Mesendoderm (in vitro differentiated cells): ENCODE results near the gene SEMA4F.

Experiments used
- DNase-seq: peaks from one replicate; pipeline ENCODE4 v3.0.0; 2013
- H2AK5ac ChIP-seq: 2 replicates; pipeline ENCODE4 v1.6.1; 2013; ENCODE audit warnings: low read length, inconsistent platforms
- H2BK120ac ChIP-seq: 2 replicates; pipeline ENCODE4 v1.6.1; 2013; ENCODE audit warnings: low read depth, mild to moderate bottlenecking, low read length, moderate library complexity, mixed read lengths
- H2BK15ac ChIP-seq: replicated peaks from 2 replicates; pipeline ENCODE4 v1.6.1; 2013; ENCODE audit warnings: low read depth, mild to moderate bottlenecking, moderate library complexity
- H2BK5ac ChIP-seq: 2 replicates; pipeline ENCODE4 v1.6.1; 2013; ENCODE audit warnings: low read length, inconsistent platforms
- H3K18ac ChIP-seq: 2 replicates; pipeline ENCODE4 v1.6.1; 2013; ENCODE audit warnings: mild to moderate bottlenecking, low read length, mixed read lengths
- H3K23ac ChIP-seq: one replicate; pipeline ENCODE4 v1.6.1; 2013; ENCODE audit warnings: low read length
- H3K27ac ChIP-seq: 2 replicates; pipeline ENCODE4 v1.5.1; 2013; ENCODE audit warnings: low read depth, mild to moderate bottlenecking, inconsistent platforms, low read length, moderate library complexity
- H3K27me3 ChIP-seq: 2 replicates; pipeline ENCODE4 v1.6.1; 2013; ENCODE audit warnings: low read length, control low read depth, mild to moderate bottlenecking, inconsistent platforms; ENCODE audit not compliant: insufficient read depth, poor library complexity
- H3K36me3 ChIP-seq: 2 replicates; pipeline ENCODE4 v1.6.1; 2013; ENCODE audit warnings: low read length, inconsistent platforms; ENCODE audit not compliant: control insufficient read depth, insufficient read depth
- H3K4ac ChIP-seq: one replicate; pipeline ENCODE4 v1.6.1; 2013; ENCODE audit warnings: low read depth, mild to moderate bottlenecking, low read length, moderate library complexity
- H3K4me1 ChIP-seq: 2 replicates; pipeline ENCODE4 v1.6.1; 2013; ENCODE audit warnings: low read depth, low read length, inconsistent platforms; ENCODE audit not compliant: control insufficient read depth
- H3K4me2 ChIP-seq: 2 replicates; pipeline ENCODE4 v1.6.1; 2013; ENCODE audit warnings: low read length
- H3K4me3 ChIP-seq: 2 replicates; pipeline ENCODE4 v1.5.1; 2013; ENCODE audit warnings: mild to moderate bottlenecking, low read length
- H3K56ac ChIP-seq: one replicate; pipeline ENCODE4 v1.6.1; 2013; ENCODE audit warnings: low read length
- H3K79me1 ChIP-seq: 2 replicates; pipeline ENCODE4 v1.6.1; 2013; ENCODE audit warnings: low read length, inconsistent platforms
- H3K79me2 ChIP-seq: 2 replicates; pipeline ENCODE4 v1.6.1; 2013; ENCODE audit warnings: mild to moderate bottlenecking, low read length; ENCODE audit not compliant: control insufficient read depth, insufficient read depth
- H3K9ac ChIP-seq: 2 replicates; pipeline ENCODE4 v1.6.1; 2013; ENCODE audit warnings: low read length, inconsistent platforms
- H4K5ac ChIP-seq: one replicate; pipeline ENCODE4 v1.6.1; 2013; ENCODE audit warnings: low read length
- H4K8ac ChIP-seq: one replicate; pipeline ENCODE4 v1.6.1; 2013; ENCODE audit warnings: low read depth, mild to moderate bottlenecking, control low read depth, low read length, moderate library complexity
- WGBS: extraction: QIAGEN DNeasy Blood & Tissue Kit; methylation state at CpG from one replicate; pipeline ENCODE4 v1.1.7; 2013; ENCODE audit warnings: low lambda C conversion rate, missing lambda C conversion rate; ENCODE audit not compliant: insufficient coverage; ENCODE audit errors: extremely low coverage; 5-methylcytosine and 5-hydroxymethylcytosine counted together

SEMA4F gene

DNA sequence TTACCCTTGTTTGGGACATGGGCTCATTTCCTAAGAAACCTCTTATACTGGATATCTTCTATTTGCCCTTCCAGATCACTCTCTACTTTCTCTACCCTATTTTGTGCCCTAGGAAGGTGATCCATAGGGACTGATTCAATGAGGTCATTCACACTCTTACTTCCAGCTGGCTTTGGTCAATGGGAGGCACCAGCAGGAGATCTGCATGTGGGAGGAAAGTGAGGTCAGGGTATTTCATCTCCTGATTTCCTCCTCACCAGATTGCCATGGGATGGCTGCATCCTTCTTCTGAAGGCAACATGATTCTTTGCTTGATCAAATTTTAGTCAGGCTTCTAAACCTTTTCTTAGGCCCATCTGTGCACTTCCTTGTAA is 21.1 kb upstream of the SEMA4F start:
- H2BK15ac ChIP-seq: peak overlapping the region; percentile 15
- peak; percentile 79 for DNase-seq
- H3K56ac ChIP-seq: peak overlapping the region; percentile 65
- no peak overlapping the region for H4K5ac ChIP-seq
- H3K79me2 ChIP-seq: no peaks in the 10 kb centered on the region
- H3K4me3 ChIP-seq: no peak overlapping the region
- H3K4ac ChIP-seq: no peak overlapping the region
- no peak overlapping the region for H3K23ac ChIP-seq
- H3K18ac ChIP-seq: no peak overlapping the region
- no peaks in the 10 kb centered on the region for H3K79me1 ChIP-seq
- H2BK5ac ChIP-seq: no peak overlapping the region
- no peak overlapping the region for H4K8ac ChIP-seq
- no peaks in the 10 kb centered on the region for H3K27me3 ChIP-seq
- peak overlapping the region; percentile 39 for H2BK120ac ChIP-seq
- no peak overlapping the region for H3K9ac ChIP-seq
- no peak overlapping the region for H2AK5ac ChIP-seq
- H3K4me1 ChIP-seq: peaks cover 11% of the 10 kb centered on the region
- no peak overlapping the region for H3K27ac ChIP-seq
- no peaks in the 10 kb centered on the region for H3K36me3 ChIP-seq
- H3K4me2 ChIP-seq: no peak overlapping the region

DNA sequence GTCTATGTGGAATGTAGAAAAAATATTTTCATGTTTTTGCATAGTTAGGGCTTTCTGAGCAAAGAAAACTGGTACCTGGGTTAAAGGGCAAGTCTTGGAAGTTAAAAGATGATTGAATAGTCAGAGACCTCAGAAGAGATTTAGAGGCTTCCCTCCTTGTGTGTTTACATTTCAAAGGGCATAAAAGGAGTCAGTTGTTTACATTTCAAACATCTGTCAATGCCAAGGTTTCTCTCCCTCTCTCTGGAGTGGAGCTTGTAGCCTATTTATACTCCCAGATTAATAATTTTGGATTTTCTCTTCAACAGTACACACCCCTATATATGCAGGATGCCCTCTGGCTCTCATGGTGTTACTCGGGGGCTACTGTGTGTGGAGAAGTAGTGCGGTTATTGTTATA is 14.5 kb upstream of the SEMA4F start:
- Histone ChIP-seq H3K23ac (no peak overlapping the region), H3K79me1 (no peaks in the 10 kb centered on the region), H3K4ac (no peak overlapping the region), H3K4me3 (no peak overlapping the region), H4K8ac (no peak overlapping the region), H3K9ac (no peak overlapping the region), H3K18ac (no peak overlapping the region), H3K79me2 (no peaks in the 10 kb centered on the region), H3K4me2 (no peak overlapping the region), H2BK5ac (no peak overlapping the region), H3K27me3 (no peaks in the 10 kb centered on the region), H4K5ac (no peak overlapping the region), H3K56ac (no peak overlapping the region), H2AK5ac (no peak overlapping the region), H3K27ac (no peak overlapping the region), H3K4me1 (no peaks in the 10 kb centered on the region), H3K36me3 (no peaks in the 10 kb centered on the region), H2BK120ac (no peak overlapping the region), H2BK15ac (no peak overlapping the region)
- no CpG with 5 or more reads among the region's 2 CpGs for WGBS
- no peak for DNase-seq

DNA sequence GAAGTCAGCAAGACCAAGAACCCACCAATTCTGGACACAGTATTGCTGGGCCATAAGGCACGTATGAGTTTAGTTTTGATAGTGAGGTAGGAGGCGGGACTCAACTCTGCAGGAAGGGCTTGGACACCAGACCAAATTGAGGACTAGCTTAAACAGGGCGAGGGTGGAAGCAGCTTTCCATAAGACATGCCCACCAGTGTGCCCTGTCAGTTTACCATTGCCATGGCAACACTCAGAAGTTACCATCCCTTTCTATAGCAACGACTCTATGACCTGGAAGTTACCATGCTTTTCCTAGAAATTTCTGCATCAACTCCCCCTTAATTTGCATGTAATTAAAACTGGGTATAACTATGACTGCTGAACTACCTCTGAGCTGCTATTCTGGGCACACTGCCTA is 8.7 kb upstream of the SEMA4F start:
- Histone ChIP-seq H2BK15ac (no peak overlapping the region), H3K18ac (no peak overlapping the region), H3K4me3 (no peak overlapping the region), H4K5ac (no peak overlapping the region), H3K9ac (no peak overlapping the region), H3K27me3 (no peaks in the 10 kb centered on the region), H2AK5ac (no peak overlapping the region), H3K4me2 (no peak overlapping the region), H3K79me1 (no peaks in the 10 kb centered on the region), H2BK120ac (no peak overlapping the region), H3K23ac (no peak overlapping the region), H3K4me1 (no peaks in the 10 kb centered on the region), H3K4ac (no peak overlapping the region), H3K56ac (no peak overlapping the region), H2BK5ac (no peak overlapping the region), H4K8ac (no peak overlapping the region), H3K27ac (no peak overlapping the region), H3K79me2 (no peaks in the 10 kb centered on the region), H3K36me3 (no peaks in the 10 kb centered on the region)
- no CpG with 5 or more reads among the region's 4 CpGs for WGBS
- DNase-seq: no peak

DNA sequence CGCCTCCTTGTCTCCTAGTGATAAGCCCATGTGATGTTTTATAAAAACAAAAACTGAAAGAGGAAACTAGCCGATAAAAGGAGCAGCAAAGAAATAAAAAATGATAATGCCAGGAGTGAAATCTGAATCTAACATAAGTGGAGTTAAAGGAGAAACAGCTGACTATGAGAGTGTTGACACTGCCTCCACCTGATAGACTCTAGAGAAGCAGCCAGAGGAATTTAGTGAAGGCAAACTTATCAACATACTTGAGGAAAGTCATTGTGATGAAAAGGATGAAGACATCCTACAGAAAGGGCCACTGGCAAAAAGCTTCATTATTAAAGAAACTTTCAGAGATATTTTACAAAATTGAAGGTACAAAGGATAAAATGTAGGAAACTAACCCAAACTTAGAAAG is 7.8 kb upstream of the SEMA4F start:
- Histone ChIP-seq H4K8ac (no peak overlapping the region), H3K56ac (no peak overlapping the region), H2BK5ac (no peak overlapping the region), H3K36me3 (no peaks in the 10 kb centered on the region), H3K4me2 (no peak overlapping the region), H2BK15ac (no peak overlapping the region), H3K79me2 (no peaks in the 10 kb centered on the region), H3K23ac (no peak overlapping the region), H2BK120ac (no peak overlapping the region), H3K4ac (no peak overlapping the region), H3K4me1 (no peaks in the 10 kb centered on the region), H3K79me1 (no peaks in the 10 kb centered on the region), H3K4me3 (no peak overlapping the region), H3K18ac (no peak overlapping the region), H3K27ac (no peak overlapping the region), H4K5ac (no peak overlapping the region), H2AK5ac (no peak overlapping the region), H3K9ac (no peak overlapping the region), H3K27me3 (no peaks in the 10 kb centered on the region)
- WGBS: no CpG with 5 or more reads among the region's 2 CpGs
- DNase-seq: peak; percentile 16

DNA sequence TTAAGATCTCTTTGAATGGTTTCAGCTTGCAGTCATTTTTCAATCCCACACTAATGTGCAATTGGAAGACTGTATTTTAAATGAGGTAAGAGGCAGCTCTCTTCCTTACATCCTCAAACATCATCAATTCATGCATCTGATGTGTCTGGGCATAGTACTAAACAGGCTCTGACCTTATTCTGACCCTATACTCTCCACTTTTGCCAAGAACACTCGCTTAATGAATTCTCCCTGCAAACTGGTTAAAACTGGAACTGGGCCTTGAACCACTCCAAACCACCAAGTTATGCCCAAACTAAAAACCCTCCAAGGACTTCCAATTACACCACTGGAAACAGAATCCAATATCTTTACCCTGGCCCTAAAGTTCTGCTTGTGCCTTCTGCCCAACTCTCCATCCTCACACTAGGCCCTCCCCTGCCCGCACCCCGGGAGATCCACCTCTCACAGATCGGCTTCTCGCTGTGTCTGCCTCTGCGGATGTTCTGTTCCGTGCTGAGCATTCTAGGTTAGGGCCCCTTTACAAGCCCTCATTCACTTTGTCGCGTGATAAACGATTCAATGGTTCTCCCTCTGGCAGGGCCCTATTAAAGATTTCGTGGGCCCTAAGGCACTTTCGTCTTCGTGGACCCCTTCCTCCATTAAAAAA is 7.1 kb upstream of the SEMA4F start:
- no peak overlapping the region for H2BK120ac ChIP-seq
- no peak for DNase-seq
- no peak overlapping the region for H2AK5ac ChIP-seq
- H2BK5ac ChIP-seq: no peak overlapping the region
- H3K56ac ChIP-seq: no peak overlapping the region
- no peak overlapping the region for H3K4ac ChIP-seq
- no peaks in the 10 kb centered on the region for H3K36me3 ChIP-seq
- no peak overlapping the region for H4K5ac ChIP-seq
- no peaks in the 10 kb centered on the region for H3K27me3 ChIP-seq
- no peak overlapping the region for H3K27ac ChIP-seq
- no peak overlapping the region for H3K23ac ChIP-seq
- H3K79me1 ChIP-seq: no peaks in the 10 kb centered on the region
- H3K9ac ChIP-seq: no peak overlapping the region
- no peak overlapping the region for H3K18ac ChIP-seq
- no peaks in the 10 kb centered on the region for H3K79me2 ChIP-seq
- no peak overlapping the region for H2BK15ac ChIP-seq
- H4K8ac ChIP-seq: no peak overlapping the region
- WGBS: no CpG with 5 or more reads among the region's 13 CpGs
- no peak overlapping the region for H3K4me2 ChIP-seq
- H3K4me3 ChIP-seq: no peak overlapping the region
- H3K4me1 ChIP-seq: no peaks in the 10 kb centered on the region

GRCh38 chr2:74648009-74648443 is 6.0 kb upstream of the SEMA4F start, which contains the start of gene M1AP:
Gene M1AP (minus strand): TSS chr2:74648330. CDS start chr2:74640275, 8,055 bp downstream.
- Histone ChIP-seq H4K5ac (no peak within 1 kb of the TSS), H3K27ac (no peak within 1 kb of the TSS), H3K4me2 (peak within 1 kb of the TSS; percentile 19), H3K4ac (no peak within 1 kb of the TSS), H3K79me2 (no peaks in the 10 kb centered on the region), H3K23ac (no peak within 1 kb of the TSS), H3K4me1 (no peaks in the 10 kb centered on the region), H2AK5ac (no peak within 1 kb of the TSS), H3K36me3 (no peaks in the 10 kb centered on the region), H2BK5ac (no peak within 1 kb of the TSS), H2BK15ac (no peak within 1 kb of the TSS), H3K4me3 (no peak within 1 kb of the TSS), H3K18ac (no peak within 1 kb of the TSS), H3K9ac (peak within 1 kb of the TSS; percentile 43), H3K27me3 (no peaks in the 10 kb centered on the region), H3K56ac (peak within 1 kb of the TSS; percentile 73), H2BK120ac (no peak within 1 kb of the TSS), H4K8ac (no peak within 1 kb of the TSS), H3K79me1 (no peaks in the 10 kb centered on the region)
- peak; percentile 71 for DNase-seq
- WGBS: no CpG with 5 or more reads among the region's 45 CpGs
